IPS DF 4.7 (cell line): ENCODE results near the gene SLC35A2.
"Not testable (repeated sequence)": the region's sequence is repeated elsewhere in the genome, so short reads cannot be mapped to it uniquely, and the experiment has no call there.

ENCODE experiments used
- DNase-seq: peaks from one replicate; pipeline ENCODE4 v3.0.0-alpha.2; 2013; ENCODE audit warnings: low spot score; ENCODE audit errors: extremely low read depth

The SLC35A2 gene

GRCh38 chrX:48903290-48903689, 8.2 kb downstream of the SLC35A2 start:
- no peak for DNase-seq

DNA sequence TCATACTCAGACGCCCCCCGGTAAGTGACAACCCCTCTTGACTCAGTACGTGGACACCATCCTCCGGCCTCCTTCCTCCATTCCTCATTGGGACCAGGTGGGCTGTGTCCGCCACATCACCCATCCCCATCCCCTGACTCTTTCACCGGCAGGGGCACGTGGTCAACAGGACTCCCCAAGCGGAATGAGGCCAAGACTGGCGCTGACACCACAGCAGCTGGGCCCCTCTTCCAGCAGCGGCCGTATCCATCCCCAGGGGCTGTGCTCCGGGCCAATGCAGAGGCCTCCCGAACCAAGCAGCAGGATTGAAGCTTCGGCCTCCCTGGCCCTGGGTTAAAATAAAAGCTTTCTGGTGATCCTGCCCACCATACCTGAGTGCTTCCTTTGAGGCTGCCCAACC, 8.7 kb downstream of the SLC35A2 start:
- DNase-seq, result no peak

GRCh38 chrX:48902135-48902534, 9.3 kb downstream of the SLC35A2 start:
- DNase-seq, result no peak

DNA sequence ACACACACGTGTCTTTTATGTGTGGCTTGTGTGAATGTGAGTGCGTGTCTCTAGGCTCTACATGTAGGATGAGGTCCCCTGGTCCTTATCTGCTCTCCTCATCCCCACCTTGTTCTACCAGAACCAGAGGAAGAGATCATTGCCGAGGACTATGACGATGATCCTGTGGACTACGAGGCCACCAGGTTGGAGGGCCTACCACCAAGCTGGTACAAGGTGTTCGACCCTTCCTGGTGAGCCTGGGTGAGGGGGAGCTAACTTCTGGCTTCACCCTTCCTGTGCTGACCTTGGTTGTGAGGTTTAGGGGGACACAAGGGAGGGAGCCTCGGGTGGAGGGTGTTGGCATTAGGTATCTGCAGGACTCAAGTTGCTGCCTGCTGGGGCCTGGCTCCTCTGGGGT, 10.4 kb downstream of the SLC35A2 start:
- no peak for DNase-seq

DNA sequence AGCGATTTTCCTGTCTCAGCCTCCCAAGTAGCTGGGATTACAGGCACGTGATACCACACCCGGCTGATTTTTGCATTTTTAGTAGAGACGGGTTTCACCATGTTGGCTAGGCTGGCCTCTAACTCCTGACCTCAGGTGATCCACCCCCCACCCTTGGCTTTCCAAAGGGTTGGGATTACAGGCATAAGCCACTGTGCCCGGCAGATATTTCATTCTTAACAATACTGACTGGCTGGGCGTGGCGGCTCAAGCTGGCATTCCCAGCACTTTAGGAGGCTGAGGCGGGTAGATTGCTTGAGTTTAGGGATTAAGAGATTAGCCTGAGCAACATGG, 12.4 kb downstream of the SLC35A2 start:
- no peak for DNase-seq

DNA sequence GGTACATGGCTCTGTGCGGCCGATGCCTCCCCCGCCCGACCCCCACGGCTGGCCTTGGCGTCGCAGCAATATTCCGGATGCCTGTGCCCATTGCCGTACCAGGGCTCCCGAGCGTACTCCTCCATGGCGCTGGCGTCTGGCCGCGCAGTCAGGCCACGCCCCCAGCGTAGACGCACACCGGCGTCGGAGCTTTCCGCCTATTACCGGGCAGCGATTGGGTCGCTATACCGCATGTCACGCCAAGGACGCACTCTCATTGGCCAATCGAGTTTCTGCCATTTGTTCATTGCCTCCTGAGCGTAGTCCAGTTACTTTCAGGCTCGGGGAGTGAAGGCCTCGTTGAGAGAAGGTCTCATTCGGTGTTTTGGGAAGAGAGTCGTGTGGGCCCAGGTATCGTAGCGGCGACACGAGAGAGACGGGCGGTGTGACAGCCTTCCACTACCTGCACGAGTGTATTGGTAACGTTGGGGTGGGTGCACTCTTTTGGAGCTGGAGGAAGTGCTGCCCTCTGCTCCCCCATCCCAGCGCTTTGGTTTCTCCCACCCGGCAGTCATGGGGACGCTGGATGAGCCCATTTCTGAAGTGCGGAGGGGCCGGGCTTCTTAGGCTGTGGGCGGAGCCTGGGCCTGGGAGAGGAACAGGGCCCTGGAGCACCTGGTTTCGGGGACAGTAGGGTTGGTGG, 13.7 kb downstream of the SLC35A2 start, which contains the start of the genes PQBP1 and TIMM17B:
Gene PQBP1, plus strand, starts transcription at position 306 of the 682 bp plus-strand sequence. CDS start 580 bp downstream, outside the sequence.
Gene TIMM17B, minus strand, starts transcription at position 144 of the 682 bp plus-strand sequence. Its CDS starts 19 bp downstream, at position 125.
- DNase-seq, result no peak

DNA sequence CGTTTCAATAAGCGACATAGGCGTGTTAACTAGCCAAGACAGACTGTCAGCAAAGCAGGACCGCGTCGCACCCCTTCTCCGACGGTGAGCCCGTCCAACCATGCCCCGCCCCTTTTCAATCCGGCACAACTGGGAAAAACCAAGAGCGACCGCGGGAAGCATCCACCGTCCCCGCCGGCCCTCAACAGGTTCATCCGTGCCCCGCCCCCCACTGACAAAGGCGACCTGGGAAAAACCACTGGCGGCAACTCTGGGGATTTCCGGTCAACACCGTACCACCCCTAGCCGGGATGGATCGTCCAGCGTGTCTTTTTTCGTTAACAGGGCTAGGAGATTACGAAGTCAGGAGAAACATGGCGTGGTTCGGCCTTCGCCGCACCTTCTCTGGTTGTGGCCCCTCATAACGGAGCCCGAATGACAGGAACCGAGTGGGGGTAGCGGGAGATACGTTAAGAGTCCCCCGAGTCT, 14.3 kb downstream of the SLC35A2 start:
- no peak for DNase-seq

DNA sequence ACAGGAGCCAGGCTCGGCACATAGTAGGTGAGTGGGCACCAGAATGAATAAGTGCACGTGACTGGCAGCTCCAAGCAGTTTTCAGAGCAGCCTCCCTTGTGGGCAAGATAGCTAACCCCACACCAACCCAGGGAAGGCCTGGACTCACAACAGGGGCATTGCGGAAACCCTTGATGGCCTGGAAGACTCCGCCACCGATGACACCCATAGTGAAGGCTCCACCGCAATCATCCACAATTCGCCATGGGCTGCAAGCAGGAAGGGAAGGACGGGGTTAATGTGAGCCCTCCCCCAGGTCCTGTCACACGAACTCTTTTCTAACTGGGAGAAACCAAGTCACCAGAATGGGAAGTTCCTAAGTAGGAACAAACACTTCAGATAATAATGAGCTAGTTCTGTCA, 14.8 kb downstream of the SLC35A2 start:
- DNase-seq, result no peak

DNA sequence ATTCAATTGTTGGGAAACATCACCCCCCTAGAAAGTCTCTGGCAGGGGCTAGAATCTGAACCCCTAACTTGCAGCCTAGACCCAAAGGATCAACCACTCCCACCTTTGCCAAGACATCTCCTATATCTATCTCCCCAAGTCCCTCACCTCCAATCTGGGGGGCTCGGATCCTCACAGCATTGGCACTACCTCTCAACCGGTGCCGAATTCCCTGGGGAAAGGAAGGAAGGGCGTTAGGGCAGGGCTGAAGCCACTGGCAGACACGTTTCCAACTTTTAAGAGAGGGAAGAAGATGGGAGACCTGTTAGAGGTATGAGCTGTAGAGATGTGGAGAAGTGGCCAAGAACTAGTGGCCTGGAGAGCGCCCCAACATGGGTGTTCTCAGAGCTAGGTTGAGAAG, 16.6 kb downstream of the SLC35A2 start:
- no peak for DNase-seq

DNA sequence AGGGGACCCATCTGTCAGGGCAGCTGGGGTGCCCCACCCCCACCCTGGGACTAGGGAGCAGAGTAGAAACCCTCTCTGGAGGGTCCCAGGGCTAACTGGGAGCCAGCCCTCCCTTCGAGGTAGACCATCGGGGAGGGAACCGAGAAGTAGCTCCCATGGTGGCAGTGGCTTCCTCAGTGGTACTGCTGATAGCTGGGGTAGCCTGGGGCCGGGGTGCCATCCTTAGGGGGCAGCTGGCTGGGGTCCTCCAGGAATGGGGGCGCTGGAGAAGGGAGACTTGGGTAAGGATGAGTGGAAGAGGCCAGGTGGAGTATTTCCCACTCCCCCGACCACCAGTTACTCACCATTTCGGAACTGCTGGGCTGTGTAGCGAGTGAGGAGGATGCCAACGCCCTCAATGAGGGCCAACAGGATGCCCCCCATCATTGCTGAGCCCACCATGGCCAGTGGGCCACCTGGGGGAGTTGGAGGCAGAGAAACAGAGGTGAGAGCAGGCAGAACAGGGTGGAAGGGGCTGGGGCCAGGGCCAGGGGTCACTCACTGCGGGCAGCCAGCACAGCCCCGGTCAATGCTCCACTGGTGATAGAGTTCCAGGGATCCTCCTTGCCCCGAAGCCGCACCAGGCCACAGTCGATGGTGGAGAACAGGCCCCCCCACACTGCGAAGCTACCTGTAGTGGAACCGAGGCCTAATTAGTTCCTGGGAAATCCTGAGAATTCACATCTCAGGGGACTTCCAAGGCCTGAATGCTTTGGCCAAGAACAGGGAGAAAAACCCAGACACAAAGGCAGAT, 17.7 kb downstream of the SLC35A2 start:
- no peak for DNase-seq

- no peak for DNase-seq
These were observed 18.6 kb downstream of the SLC35A2 start for GRCh38 chrX:48892896-48893295.

DNA sequence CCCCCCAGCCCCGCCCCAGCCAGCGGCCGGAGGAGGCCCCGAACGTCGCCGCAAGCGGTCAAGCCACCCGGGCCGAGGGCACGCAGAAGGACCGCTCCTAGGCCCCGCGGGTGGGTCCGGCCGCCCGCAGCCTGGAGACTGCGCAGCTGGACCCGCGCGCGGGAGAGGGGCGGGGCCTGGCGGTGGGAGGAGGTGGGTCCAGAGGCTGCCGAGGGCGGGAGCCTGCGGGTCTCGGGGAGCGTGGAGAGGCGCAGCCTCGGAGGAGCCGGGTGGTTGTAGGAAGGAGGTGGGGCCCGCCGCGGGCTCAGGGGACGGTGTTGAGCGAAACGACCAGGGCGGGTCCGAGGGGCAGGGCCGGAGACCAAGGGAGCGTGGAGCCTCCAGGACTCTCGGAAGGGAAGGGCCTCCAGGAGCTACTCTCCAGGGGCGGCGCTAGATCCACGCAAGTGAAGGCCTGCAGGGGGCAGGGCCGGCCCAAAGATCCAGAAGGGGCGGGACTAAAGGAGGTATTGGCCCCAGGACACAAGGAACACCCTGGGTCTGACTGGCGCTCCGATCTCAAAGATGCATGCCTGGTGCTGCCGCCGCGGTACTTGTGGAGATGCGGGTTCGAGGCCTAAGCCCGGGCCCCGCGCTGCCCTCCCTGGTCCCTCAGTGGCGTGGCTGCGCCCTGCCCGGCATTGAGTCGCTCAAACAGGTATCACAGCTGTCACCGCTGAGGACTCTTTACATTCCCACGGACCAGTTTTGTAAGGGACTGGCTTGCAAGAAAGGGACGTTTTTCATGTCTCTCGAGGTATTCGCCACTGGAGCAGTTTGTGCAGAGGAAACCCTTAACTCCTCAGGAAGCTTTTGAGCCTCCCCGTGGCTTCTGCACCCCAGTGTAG, 19.8 kb downstream of the SLC35A2 start:
- DNase-seq, result no peak

DNA sequence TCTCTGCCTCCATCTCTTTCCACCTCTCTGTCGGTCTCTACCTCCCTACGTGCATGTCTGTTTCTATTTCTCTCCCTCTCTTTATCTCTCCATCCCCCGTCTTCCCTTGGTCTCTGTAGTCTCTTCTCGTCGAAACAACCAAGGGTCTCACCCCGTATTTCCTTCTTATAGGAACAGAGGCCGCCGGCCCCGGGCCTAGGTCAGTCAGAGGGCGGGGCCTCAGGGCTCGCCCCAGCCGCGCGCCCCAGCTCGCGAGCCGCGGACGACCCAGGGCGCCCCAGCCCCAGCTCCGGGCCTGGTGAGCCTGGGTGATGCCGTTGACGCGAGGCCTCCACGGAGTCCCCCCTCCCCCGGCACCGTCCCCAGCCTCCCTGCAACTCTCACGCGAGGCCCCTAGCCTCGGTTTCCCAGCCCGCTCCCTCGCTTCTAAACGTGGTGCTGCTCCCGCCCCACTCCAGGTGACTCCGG, 20.5 kb downstream of the SLC35A2 start:
- no peak for DNase-seq

DNA sequence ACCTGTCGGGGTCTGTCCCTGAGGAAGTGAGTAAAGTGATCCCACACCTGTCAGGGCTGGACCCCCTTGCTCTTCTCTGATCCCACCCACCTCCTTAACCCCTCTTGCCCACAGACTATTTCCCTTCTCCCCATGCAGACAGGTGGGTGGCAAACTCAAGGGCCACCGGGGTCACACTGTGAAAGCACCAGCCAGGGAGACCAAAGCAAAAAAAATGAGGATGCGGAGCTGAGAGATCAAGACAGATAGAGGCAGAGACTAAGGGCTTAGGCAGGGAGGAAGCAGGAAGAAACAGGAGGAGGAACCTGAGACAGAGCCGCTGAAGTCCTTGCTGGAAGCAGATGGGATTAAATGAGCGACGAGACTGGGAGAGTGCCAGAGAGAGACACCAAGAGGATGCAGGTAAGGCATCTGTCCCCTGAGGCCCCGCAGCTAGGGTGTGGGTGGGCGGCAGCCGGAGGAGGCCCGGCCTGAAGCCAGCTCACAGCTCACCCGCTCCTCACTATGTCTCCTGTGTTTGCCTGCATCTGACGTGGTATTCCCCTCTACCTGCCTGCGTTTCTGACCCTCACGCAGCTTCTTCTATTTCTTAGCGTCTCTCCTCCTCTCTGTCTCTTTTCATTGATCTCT, 21.0 kb downstream of the SLC35A2 start:
- no peak for DNase-seq

GRCh38 chrX:48886586-48886985, 24.9 kb downstream of the SLC35A2 start:
- not testable (repeated sequence) for DNase-seq

GRCh38 chrX:48883729-48884128, 27.7 kb downstream of the SLC35A2 start:
- DNase-seq, result no peak

- DNase-seq, result not testable (repeated sequence)
These were observed 34.5 kb downstream of the SLC35A2 start for GRCh38 chrX:48876944-48877343.

DNA sequence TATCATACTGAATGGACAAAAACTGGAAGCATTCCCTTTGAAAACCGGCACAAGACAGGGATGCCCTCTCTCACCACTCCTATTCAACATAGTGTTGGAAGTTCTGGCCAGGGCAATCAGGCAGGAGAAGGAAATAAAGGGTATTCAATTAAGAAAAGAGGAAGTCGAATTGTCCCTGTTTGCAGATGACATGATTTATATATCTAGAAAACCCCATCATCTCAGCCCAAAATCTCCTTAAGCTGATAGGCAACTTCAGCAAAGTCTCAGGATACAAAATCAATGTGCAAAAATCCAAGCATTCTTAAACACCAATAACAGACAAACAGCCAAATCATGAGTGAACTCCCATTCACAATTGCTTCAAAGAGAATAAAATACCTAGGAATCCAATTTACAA, 39.4 kb downstream of the SLC35A2 start:
- not testable (repeated sequence) for DNase-seq

DNA sequence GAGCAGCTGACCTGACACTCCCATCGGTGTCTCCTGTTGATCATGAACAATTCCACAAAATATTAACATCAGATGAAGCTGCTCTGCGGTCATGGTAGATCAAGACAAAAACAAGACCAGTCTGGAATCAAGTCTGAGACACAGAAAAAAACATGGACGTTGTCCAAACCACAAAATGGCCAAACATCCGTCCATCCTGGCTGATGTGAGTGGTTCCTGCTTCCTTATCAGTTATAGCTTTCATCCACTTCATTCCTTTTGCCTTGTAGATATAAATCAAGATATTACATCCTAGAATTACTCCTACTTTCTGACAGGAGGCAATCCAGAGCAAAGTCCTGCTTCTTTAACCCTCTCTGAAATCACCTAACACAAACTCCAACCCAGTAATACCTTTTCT, 47.2 kb downstream of the SLC35A2 start:
- DNase-seq, result no peak

GRCh38 chrX:48854898-48855297, 56.5 kb downstream of the SLC35A2 start:
- DNase-seq, result no peak
